CD8-positive, alpha-beta memory T cell (primary cell): ENCODE results near the gene PPP1R14C. TPM values are rescaled to one million over a fixed set of nuclear protein-coding genes. Genes with fewer than 3 reads are reported as not detected.

Experiments used
- CTCF ChIA-PET: fragments of 350-600 bp; sonication (Branson Sonifier 250); formaldehyde crosslinking; loops from one replicate; lab custom pipeline; 2021; ENCODE audit warnings: antibody characterized with exemption; lab: Charles Lee
- POLR2A ChIA-PET: fragments of 350-600 bp; sonication (Branson Sonifier 250); formaldehyde crosslinking; loops from one replicate; lab custom pipeline; 2021; ENCODE audit warnings: antibody characterized with exemption; lab: Charles Lee
- DNase-seq, 5 donors: peaks; one replicate each; pipeline versions ENCODE4 v3.0.0 to v3.0.0-alpha.2; 2020 to 2022; ENCODE audit warnings: mixed read lengths in 1 of 5
- H3K27ac ChIP-seq: one replicate; pipeline ENCODE4 v1.7.0; 2013; ENCODE audit warnings: low read depth, mild to moderate bottlenecking, low read length, moderate library complexity
- H3K27me3 ChIP-seq: 2 replicates; pipeline ENCODE4 v1.7.0; 2013; ENCODE audit warnings: low read length, mild to moderate bottlenecking; ENCODE audit not compliant: insufficient read depth, poor library complexity, severe bottlenecking
- H3K36me3 ChIP-seq: 2 replicates; pipeline ENCODE4 v1.7.0; 2013; ENCODE audit warnings: mild to moderate bottlenecking, low read length, moderate library complexity; ENCODE audit not compliant: insufficient read depth
- H3K4me1 ChIP-seq: 2 replicates; pipeline ENCODE4 v1.7.0; 2013; ENCODE audit warnings: mild to moderate bottlenecking, low read length, moderate library complexity; ENCODE audit not compliant: insufficient read depth
- H3K4me3 ChIP-seq: 2 replicates; pipeline ENCODE4 v1.7.0; 2013; ENCODE audit warnings: mild to moderate bottlenecking, low read length
- H3K9me3 ChIP-seq: 2 replicates; pipeline ENCODE4 v1.7.0; 2013; ENCODE audit warnings: mild to moderate bottlenecking, low read length
- H3K27ac Mint-ChIP-seq, 8 donors: one replicate each; pipeline ENCODE4 v1.8.0; 2020 to 2021; ENCODE audit warnings: mixed read lengths in 8 of 8, mild to moderate bottlenecking in 6 of 8, inconsistent platforms in 3 of 8, moderate library complexity in 3 of 8
- H3K27me3 Mint-ChIP-seq, 2 donors: one replicate each; pipeline ENCODE4 v1.8.0; 2020 to 2021; ENCODE audit warnings: mixed read lengths in 2 of 2, mild to moderate bottlenecking in 1 of 2, moderate library complexity in 1 of 2
- H3K36me3 Mint-ChIP-seq, 3 donors: one replicate each; pipeline ENCODE4 v1.8.0; 2020 to 2021; ENCODE audit warnings: mixed read lengths in 3 of 3, inconsistent platforms in 1 of 3, mild to moderate bottlenecking in 1 of 3
- H3K4me1 Mint-ChIP-seq, 3 donors: one replicate each; pipeline ENCODE4 v1.8.0; 2020 to 2021; ENCODE audit warnings: mixed read lengths in 3 of 3, inconsistent platforms in 1 of 3, mild to moderate bottlenecking in 1 of 3
- H3K4me3 Mint-ChIP-seq, 7 donors: one replicate each; pipeline ENCODE4 v1.8.0; 2020 to 2021; ENCODE audit warnings: mixed read lengths in 7 of 7, mild to moderate bottlenecking in 6 of 7, moderate library complexity in 4 of 7, inconsistent platforms in 2 of 7
- H3K9me3 Mint-ChIP-seq, 5 donors: one replicate each; pipeline ENCODE4 v1.8.0; 2020 to 2022; ENCODE audit warnings: mixed read lengths in 5 of 5, mild to moderate bottlenecking in 3 of 5, moderate library complexity in 2 of 5, inconsistent platforms in 1 of 5
- polyA plus RNA-seq: library from polyadenylated mRNA; unstranded; fragments of 300-500 nt; fragmentation: Illumina TruSeq; gene quantifications from one replicate; pipeline ENCODE4 v1.2.3, GENCODE V29; 2021
- total RNA-seq, 2 experiments: library from RNA; stranded (reverse); gene quantifications; one replicate each; pipeline ENCODE4 v1.2.3, GENCODE V29; 2021

Gene PPP1R14C
- total and polyA plus RNA-seq, 3 experiments from 2014 or later, result 0.76 to 1.6 (median 1.4) TPM

DNA sequence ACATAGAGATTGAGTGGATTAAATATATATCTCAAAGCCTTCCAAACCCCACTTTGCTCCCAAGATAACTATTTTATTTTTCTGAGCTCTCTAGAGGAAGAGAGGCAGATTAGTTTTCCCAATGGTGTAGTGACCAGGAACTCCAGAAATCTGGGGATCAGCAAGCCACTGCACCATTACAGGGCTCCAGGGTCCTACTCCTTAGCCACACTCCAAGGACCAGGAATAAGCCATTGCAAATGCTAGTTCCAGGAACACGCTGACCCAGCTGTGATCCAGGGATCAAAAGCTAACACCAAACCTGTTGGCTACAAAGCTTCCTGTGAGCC lies 128.3 kb downstream of the PPP1R14C start:
- Histone ChIP-seq H3K4me1 (peaks cover 7% of the 10 kb centered on the region), H3K36me3 (no peaks in the 10 kb centered on the region), H3K27ac (peak overlapping the region; percentile 76), H3K4me3 (no peak overlapping the region), H3K9me3 (no peaks in the 10 kb centered on the region), H3K27me3 (no peaks in the 10 kb centered on the region)
- Mint-ChIP-seq H3K4me1 (peaks cover 4% of the 10 kb centered on the region in 3 donors), H3K36me3 (peaks cover 0 to 4% (median 0%) of the 10 kb centered on the region in 3 donors), H3K27me3 (peaks cover 0 to 10% of the 10 kb centered on the region in 2 donors), H3K9me3 (no peaks in the 10 kb centered on the region), H3K4me3 (no peak overlapping the region), H3K27ac (no peak overlapping the region)
- ChIA-PET CTCF (no interaction called here), POLR2A (no interaction called here)
- DNase-seq, result no peak

DNA sequence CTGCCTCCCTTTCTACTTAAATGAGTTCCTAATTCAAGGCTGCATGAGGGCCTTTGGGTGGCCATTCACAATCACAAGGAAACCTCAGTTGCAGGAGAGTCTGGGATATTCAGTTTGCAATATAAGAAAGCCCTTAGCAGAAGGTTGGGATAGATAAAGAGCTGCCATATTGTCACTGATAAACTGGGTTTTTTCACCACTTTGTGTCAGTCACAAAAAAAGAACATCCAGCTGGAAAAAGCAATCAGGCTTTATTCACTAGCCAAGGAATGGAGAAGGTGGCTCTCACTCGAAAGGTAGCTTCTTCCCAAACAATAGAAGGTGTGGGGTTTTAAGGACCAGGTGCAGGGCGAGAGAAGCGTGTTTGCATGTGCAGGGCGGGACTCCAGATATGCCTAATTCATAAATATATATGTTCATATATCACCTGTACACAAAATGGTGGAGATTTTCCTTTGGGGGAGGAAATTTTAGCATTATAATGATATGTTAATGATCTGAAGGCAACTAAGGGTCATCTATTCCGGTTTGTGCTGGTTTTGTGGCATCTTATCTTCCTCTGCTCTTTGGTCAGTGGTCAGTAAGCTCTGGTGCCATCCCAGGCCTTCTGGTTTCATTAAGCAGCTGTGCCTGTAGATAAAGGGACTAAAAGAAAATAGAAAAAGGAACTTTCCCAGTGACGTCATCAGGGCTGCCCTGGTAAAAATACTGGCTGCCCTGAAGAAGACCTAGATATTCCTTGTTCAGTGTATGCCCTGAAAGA lies 128.8 kb downstream of the PPP1R14C start:
- no peak overlapping the region for H3K4me3 ChIP-seq
- no peak for DNase-seq

DNA sequence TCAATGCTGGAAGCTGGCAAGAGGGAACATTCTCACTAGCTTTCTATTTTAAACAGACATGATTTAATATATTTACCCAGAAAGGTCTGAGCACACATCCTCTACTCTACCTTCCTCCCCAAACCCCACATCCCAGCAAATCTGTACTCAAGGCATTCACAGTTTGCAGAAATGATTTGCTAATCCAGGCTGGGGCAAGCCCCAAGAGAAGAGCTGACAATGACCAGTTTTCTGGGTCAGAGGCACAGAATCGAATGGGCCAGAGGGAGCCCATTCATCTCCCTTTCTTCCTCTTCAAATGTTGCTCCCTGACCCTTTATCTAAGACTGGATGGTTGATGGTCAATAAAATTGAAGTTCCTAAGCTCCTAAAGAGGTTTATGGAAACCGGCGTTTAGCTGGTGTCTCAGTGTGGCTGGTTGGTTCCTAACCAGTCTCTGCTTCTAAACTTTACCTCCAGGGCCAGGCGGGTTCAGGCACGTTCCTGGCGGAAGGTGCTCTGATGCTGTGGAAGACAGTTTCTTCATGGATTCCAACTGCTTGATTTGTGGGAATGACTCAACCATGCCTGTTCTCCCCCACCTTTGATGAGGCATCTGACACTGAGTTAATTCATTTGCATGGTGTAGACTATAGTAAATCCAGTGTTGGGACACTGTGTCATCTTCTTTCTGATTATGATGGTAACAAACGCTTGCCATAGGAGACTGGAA lies 129.6 kb downstream of the PPP1R14C start:
- CTCF ChIA-PET, result no interaction called here

More for the DNA sequence above, 128.8 kb downstream of the PPP1R14C start:
- Histone ChIP-seq H3K4me1 (peaks cover 7% of the 10 kb centered on the region), H3K9me3 (no peaks in the 10 kb centered on the region), H3K27me3 (no peaks in the 10 kb centered on the region), H3K36me3 (no peaks in the 10 kb centered on the region), H3K27ac (peak overlapping the region; percentile 76)
- Mint-ChIP-seq H3K4me3 (no peak overlapping the region), H3K4me1 (peaks cover 4% of the 10 kb centered on the region in 3 donors), H3K27ac (no peak overlapping the region), H3K27me3 (peaks cover 0 to 15% of the 10 kb centered on the region in 2 donors), H3K36me3 (peaks cover 0 to 4% (median 0%) of the 10 kb centered on the region in 3 donors), H3K9me3 (no peaks in the 10 kb centered on the region)
- ChIA-PET CTCF (no interaction called here), POLR2A (no interaction called here)

DNA sequence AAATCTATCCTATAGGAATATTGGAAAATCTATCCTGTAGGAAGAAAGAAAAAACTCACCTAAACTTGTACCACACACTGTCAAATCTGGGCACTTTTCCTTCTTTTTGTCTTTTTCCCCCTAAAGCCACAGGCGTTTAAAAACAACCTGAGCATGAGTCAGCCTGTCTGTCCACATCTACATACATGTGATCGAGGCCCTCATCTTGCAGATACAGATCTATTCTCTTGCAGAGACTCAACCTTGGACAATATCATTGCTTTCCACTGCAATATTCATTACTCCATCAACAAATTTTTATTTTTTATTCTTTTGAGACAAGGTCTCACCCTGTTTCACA lies 130.1 kb downstream of the PPP1R14C start:
- no peak overlapping the region for H3K4me3 Mint-ChIP-seq
- peaks cover 0 to 4% (median 0%) of the 10 kb centered on the region in 3 donors for H3K36me3 Mint-ChIP-seq
- H3K27ac Mint-ChIP-seq, result no peak overlapping the region
- CTCF ChIA-PET, result no interaction called here
- Histone ChIP-seq H3K4me3 (no peak overlapping the region), H3K36me3 (no peaks in the 10 kb centered on the region), H3K27ac (peak overlapping the region; percentile 76), H3K9me3 (no peaks in the 10 kb centered on the region), H3K27me3 (no peaks in the 10 kb centered on the region), H3K4me1 (peaks cover 7% of the 10 kb centered on the region)
- H3K9me3 Mint-ChIP-seq, result no peaks in the 10 kb centered on the region
- peaks cover 0 to 4% (median 4%) of the 10 kb centered on the region in 3 donors for H3K4me1 Mint-ChIP-seq
- no peak for DNase-seq
- peaks cover 0 to 16% of the 10 kb centered on the region in 2 donors for H3K27me3 Mint-ChIP-seq
- POLR2A ChIA-PET, result no interaction called here

More for the DNA sequence above, 129.6 kb downstream of the PPP1R14C start:
- POLR2A ChIA-PET, result no interaction called here
- Histone ChIP-seq H3K27me3 (no peaks in the 10 kb centered on the region), H3K4me3 (no peak overlapping the region), H3K36me3 (no peaks in the 10 kb centered on the region), H3K9me3 (no peaks in the 10 kb centered on the region), H3K27ac (peak overlapping the region; percentile 76), H3K4me1 (peaks cover 7% of the 10 kb centered on the region)
- Mint-ChIP-seq H3K27me3 (peaks cover 0 to 16% of the 10 kb centered on the region in 2 donors), H3K9me3 (no peaks in the 10 kb centered on the region), H3K4me3 (no peak overlapping the region), H3K36me3 (peaks cover 0 to 4% (median 0%) of the 10 kb centered on the region in 3 donors), H3K4me1 (peaks cover 0 to 4% (median 4%) of the 10 kb centered on the region in 3 donors), H3K27ac (peak overlapping the region in 1 of 8 donors; percentile 37)
- DNase-seq, result no peak

DNA sequence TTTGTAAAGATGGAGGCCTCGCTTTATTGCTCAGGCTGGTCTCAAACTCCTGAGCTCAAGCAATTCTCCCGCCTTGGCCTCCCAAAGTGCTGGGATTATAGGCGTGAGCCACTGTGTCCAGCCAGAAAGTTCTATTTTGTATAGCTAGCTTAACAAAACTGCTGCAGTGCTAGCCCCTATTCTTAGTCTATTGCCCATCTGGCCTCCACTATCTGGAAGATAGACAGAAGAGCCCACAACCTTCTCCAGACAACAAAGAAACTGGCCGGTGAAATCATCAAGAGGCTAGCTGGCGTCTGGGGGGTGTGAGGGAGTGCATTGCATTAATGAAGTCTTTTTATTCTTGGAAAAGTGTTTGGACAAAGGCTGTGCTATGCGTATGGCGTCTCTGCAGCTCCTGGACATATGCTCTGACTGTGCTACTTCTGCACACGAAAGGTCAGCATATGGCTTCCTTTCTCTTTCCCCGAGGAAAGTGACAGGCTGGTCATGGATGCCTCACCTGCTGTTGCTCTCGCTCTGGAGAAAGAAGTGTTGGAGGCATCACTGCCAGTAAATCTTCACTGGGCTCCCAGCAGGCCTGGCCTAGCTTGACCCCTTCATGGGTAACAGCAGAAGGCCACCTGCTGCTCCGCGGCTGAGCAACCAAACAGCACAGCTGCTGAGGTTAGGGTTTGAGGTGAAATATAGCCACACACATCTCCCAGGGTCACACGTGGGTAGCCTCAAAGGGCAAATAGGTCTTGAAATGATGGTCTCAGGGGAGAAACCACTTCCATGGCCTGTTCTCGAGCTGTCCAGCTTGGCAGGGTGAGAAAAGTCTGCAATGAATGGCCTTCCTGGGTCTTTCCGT lies 130.8 kb downstream of the PPP1R14C start:
- Mint-ChIP-seq H3K27ac (peak overlapping the region in 2 of 8 donors; percentile 24 to 58), H3K36me3 (peaks cover 0 to 4% (median 0%) of the 10 kb centered on the region in 3 donors), H3K4me3 (peak overlapping the region in 1 of 7 donors; percentile 59), H3K27me3 (peaks cover 0 to 20% of the 10 kb centered on the region in 2 donors), H3K4me1 (peaks cover 0 to 4% (median 4%) of the 10 kb centered on the region in 3 donors), H3K9me3 (no peaks in the 10 kb centered on the region)
- CTCF ChIA-PET, result no interaction called here
- no peak for DNase-seq
- Histone ChIP-seq H3K4me1 (peaks cover 7% of the 10 kb centered on the region), H3K27ac (no peak overlapping the region), H3K9me3 (no peaks in the 10 kb centered on the region), H3K36me3 (no peaks in the 10 kb centered on the region), H3K27me3 (no peaks in the 10 kb centered on the region), H3K4me3 (no peak overlapping the region)
- POLR2A ChIA-PET, result no interaction called here

DNA sequence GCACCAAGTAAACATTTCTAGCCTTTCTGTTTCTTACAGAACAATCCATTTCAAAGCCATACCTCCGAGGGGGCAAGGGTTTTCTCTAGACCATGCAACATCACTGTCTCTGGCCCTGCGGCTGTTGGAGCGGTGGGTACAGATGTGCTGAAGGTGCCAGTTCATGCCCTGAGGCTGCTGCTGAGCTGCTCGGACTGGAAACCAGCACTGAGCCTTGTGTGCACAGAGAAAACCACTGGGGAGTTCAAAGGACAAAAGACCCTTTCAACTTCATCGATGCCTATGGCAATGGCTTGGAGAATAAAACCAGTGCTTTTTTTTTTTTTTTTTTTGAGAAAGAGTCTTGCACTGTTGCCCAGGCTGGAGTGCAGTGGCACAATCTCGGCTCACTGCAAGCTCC lies 132.6 kb downstream of the PPP1R14C start:
- no peaks in the 10 kb centered on the region for H3K9me3 ChIP-seq
- no peaks in the 10 kb centered on the region for H3K27me3 ChIP-seq
- Mint-ChIP-seq H3K9me3 (no peaks in the 10 kb centered on the region), H3K27ac (no peak overlapping the region), H3K36me3 (peaks cover 0 to 10% (median 0%) of the 10 kb centered on the region in 3 donors), H3K4me3 (no peak overlapping the region), H3K4me1 (peaks cover 0 to 4% (median 4%) of the 10 kb centered on the region in 3 donors), H3K27me3 (peaks cover 6 to 34% of the 10 kb centered on the region in 2 donors)
- H3K36me3 ChIP-seq, result no peaks in the 10 kb centered on the region
- H3K4me3 ChIP-seq, result no peak overlapping the region
- DNase-seq, result no peak
- peaks cover 7% of the 10 kb centered on the region for H3K4me1 ChIP-seq
- no peak overlapping the region for H3K27ac ChIP-seq
- POLR2A ChIA-PET, result no interaction called here
- CTCF ChIA-PET, result no interaction called here

DNA sequence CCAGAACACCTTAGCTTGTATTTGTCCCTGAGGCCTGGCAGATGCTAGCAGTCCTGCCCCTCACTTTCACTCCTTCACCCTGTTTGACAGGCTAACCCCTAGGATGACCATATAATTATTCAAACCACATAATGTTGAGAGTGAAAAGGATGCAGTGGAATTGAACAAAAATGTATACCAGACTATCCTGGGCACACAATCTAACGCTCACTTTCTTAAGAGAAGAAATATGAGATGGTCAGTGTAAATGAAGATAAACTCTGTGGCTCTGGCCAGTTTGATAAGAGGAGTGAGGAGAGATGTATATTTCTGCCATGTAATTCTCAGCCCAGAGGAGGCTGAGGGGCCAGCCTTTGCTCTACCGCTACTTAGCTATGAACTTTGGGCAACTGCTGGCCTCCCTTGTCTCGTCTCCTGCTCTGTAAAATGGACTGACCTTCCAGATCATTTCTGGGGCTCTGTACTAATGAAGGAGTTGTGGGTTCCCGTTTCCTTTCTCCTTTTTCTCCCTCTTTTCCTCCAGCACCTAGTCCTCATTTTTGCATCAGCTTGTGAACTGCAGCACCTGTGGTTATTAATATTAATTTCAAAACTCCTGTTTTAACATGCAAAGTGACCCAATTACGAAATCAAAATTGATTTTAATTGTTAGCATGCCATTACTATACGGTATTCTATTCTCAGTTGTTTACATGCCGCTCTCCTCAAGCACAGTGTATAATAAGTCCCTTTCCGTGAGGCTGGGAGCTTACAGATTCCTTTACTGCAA lies 133.5 kb downstream of the PPP1R14C start:
- DNase-seq, result no peak
- Mint-ChIP-seq H3K27me3 (peaks cover 7 to 37% of the 10 kb centered on the region in 2 donors), H3K36me3 (peaks cover 0 to 10% (median 0%) of the 10 kb centered on the region in 3 donors), H3K4me1 (peaks cover 0 to 4% (median 4%) of the 10 kb centered on the region in 3 donors), H3K27ac (no peak overlapping the region), H3K9me3 (no peaks in the 10 kb centered on the region), H3K4me3 (no peak overlapping the region)
- Histone ChIP-seq H3K27ac (peak overlapping the region; percentile 85), H3K36me3 (no peaks in the 10 kb centered on the region), H3K27me3 (no peaks in the 10 kb centered on the region), H3K4me1 (peaks cover 7% of the 10 kb centered on the region), H3K4me3 (no peak overlapping the region), H3K9me3 (no peaks in the 10 kb centered on the region)
- CTCF ChIA-PET, result no interaction called here
- POLR2A ChIA-PET, result no interaction called here
